Stimulated activated CD4-positive, alpha-beta T cell treated with anti-CD3 and anti-CD28 coated beads, Interleukin-12 subunit alpha, Interleukin-12 subunit beta, amount 100 ng/mL, for 24 hours (primary cell): ENCODE results near the gene EBP.
"Not testable (repeated sequence)": the region's sequence is repeated elsewhere in the genome, so short reads cannot be mapped to it uniquely, and the experiment has no call there.

Experiments used
- DNase-seq, 2 experiments: peaks; one replicate each; pipeline ENCODE4 v3.0.0-alpha.2; 2020; ENCODE audit warnings: low read depth in 2 of 2

Gene EBP

GRCh38 chrX:48493890-48494364, 27.7 kb upstream of the EBP start:
- DNase-seq: no peak

- DNase-seq: no peak
Measured at GRCh38 chrX:48496660-48497059, 24.9 kb upstream of the EBP start.

GRCh38 chrX:48497871-48498270, 23.7 kb upstream of the EBP start:
- DNase-seq: no peak

GRCh38 chrX:48498374-48498809, 23.2 kb upstream of the EBP start:
- DNase-seq: no peak

- DNase-seq: no peak
Measured at GRCh38 chrX:48504261-48504660, 17.3 kb upstream of the EBP start.

GRCh38 chrX:48505481-48505880, 16.1 kb upstream of the EBP start:
- no peak for DNase-seq

GRCh38 chrX:48507246-48507645, 14.4 kb upstream of the EBP start:
- DNase-seq: no peak

- peak; percentile 61 to 80 for DNase-seq
Measured at GRCh38 chrX:48508400-48509244, 13.0 kb upstream of the EBP start, which contains the start of gene PORCN. TSS of gene PORCN (plus strand) at chrX:48508992. CDS start at chrX:48509821, 829 bp downstream.

- no peak for DNase-seq
Measured at GRCh38 chrX:48509245-48509590, 12.4 kb upstream of the EBP start.

GRCh38 chrX:48509619-48510018, 12.0 kb upstream of the EBP start:
- no peak for DNase-seq

- no peak for DNase-seq
Measured at GRCh38 chrX:48511560-48511959, 10.0 kb upstream of the EBP start.

- DNase-seq: no peak
Measured at GRCh38 chrX:48512371-48512935, 9.2 kb upstream of the EBP start.

- no peak for DNase-seq
Measured at GRCh38 chrX:48513670-48514069, 7.9 kb upstream of the EBP start.

GRCh38 chrX:48514126-48514806, 7.3 kb upstream of the EBP start:
- DNase-seq: no peak

GRCh38 chrX:48514868-48515460, 6.6 kb upstream of the EBP start:
- DNase-seq: no peak

GRCh38 chrX:48515842-48516241, 5.8 kb upstream of the EBP start:
- no peak for DNase-seq

GRCh38 chrX:48516285-48516684, 5.3 kb upstream of the EBP start:
- DNase-seq: no peak

- DNase-seq: no peak
Measured at GRCh38 chrX:48516987-48517386, 4.6 kb upstream of the EBP start.

GRCh38 chrX:48519481-48519880, 2.1 kb upstream of the EBP start:
- not testable (repeated sequence) for DNase-seq

GRCh38 chrX:48520455-48520854, 1.2 kb upstream of the EBP start:
- no peak for DNase-seq

GRCh38 chrX:48520976-48521352, 644 bp upstream of the EBP start:
- no peak for DNase-seq

GRCh38 chrX:48522291-48522690, 683 bp downstream of the EBP start:
- DNase-seq: no peak
